HCT116 (cell line): ENCODE data around the gene CPED1. TPM values are rescaled to one million over a fixed set of nuclear protein-coding genes. Genes with fewer than 3 reads are reported as not detected.

Source experiments
- ATAC-seq: fragments of 200-7000 bp; cut with Tn5 transposase; 2 replicates; pipeline ENCODE4 v1.9.1; 2020; ENCODE audit warnings: mild to moderate bottlenecking, moderate library complexity
- BruUV-seq: library from RNA; stranded (reverse); fragments of 400-500 nt; replicated peaks from 2 replicates; lab custom pipeline; 2021; lab: Mats Ljungman, UMichigan
- CTCF ChIA-PET: fragments of 300-600 bp; sonication (Branson Sonifier 250); formaldehyde crosslinking; loops from one replicate; lab custom pipeline; 2021; ENCODE audit warnings: antibody characterized with exemption; lab: Charles Lee
- POLR2A ChIA-PET: fragments of 300-600, 350-600 bp; sonication (Branson Sonifier 250); formaldehyde crosslinking; loops from one replicate; lab custom pipeline; 2021; ENCODE audit warnings: antibody characterized with exemption; lab: Charles Lee
- RAD21 ChIA-PET, 2 experiments: fragments of 300-600 bp; sonication (Branson Sonifier 250); formaldehyde crosslinking; loops; one replicate each; lab custom pipeline; 2023; ENCODE audit warnings: low total read pairs in 2 of 2; ENCODE audit not compliant: uncharacterized antibody in 2 of 2, unreplicated experiment in 2 of 2, low non-redundant PET in 1 of 2; lab: Charles Lee
- DNase-seq: peaks from one replicate; pipeline ENCODE4 v3.0.0-alpha.2; 2010; ENCODE audit warnings: low read depth, low spot score
- H2AFZ ChIP-seq: fragments of 200-600 bp; shearing (Covaris generic), sonication (generic); 2 replicates; pipeline ENCODE4 v1.6.1; 2017; ENCODE audit warnings: low read depth, mixed run types, mixed read lengths, antibody characterized with exemption, low read length; ENCODE audit not compliant: poor library complexity, severe bottlenecking
- H3K27ac ChIP-seq: 2 replicates; pipeline ENCODE4 v1.5.1; 2012; ENCODE audit warnings: low read depth, low read length
- H3K27me3 ChIP-seq: fragments of 200-600 bp; sonication (generic); 2 replicates; pipeline ENCODE4 v1.6.1; 2016; ENCODE audit warnings: mixed run types, low read length, mixed read lengths; ENCODE audit not compliant: insufficient read depth
- H3K36me3 ChIP-seq, 2 experiments: fragments of 200-500 bp in 1 of 2; fragments of 200-600 bp in 1 of 2; sonication (Bioruptor generic) in 1 of 2; sonication (generic) in 1 of 2; 2 replicates each; pipeline versions ENCODE4 v1.5.1 to v1.6.1; 2014 to 2016; ENCODE audit warnings: low read length in 2 of 2, inconsistent platforms in 1 of 2, mixed read lengths in 1 of 2, mixed run types in 1 of 2; ENCODE audit not compliant: insufficient read depth in 2 of 2, control insufficient read depth in 1 of 2
- H3K4me1 ChIP-seq, 2 experiments: fragments of 200-600 bp in 1 of 2; sonication (generic) in 1 of 2; 2 replicates each; pipeline versions ENCODE4 v1.5.1 to v1.6.1; 2012 to 2017; ENCODE audit warnings: low read length in 2 of 2, inconsistent platforms in 1 of 2, mild to moderate bottlenecking in 1 of 2, mixed read lengths in 1 of 2, mixed run types in 1 of 2, moderate library complexity in 1 of 2; ENCODE audit not compliant: insufficient read depth in 2 of 2, control insufficient read depth in 1 of 2
- H3K4me2 ChIP-seq: fragments of 200-600 bp; sonication (generic); 2 replicates; pipeline ENCODE4 v1.6.1; 2017; ENCODE audit warnings: mixed run types, low read length, mixed read lengths
- H3K4me3 ChIP-seq, 2 experiments: fragments of 200-600 bp in 1 of 2; sonication (generic) in 1 of 2; replicated peaks in 1 of 2; 2 replicates each; pipeline ENCODE4 v1.5.1; 2011 to 2016; ENCODE audit warnings: low read length in 2 of 2, control low read depth in 1 of 2, low read depth in 1 of 2, mild to moderate bottlenecking in 1 of 2, mixed read lengths in 1 of 2, mixed run types in 1 of 2
- H3K79me2 ChIP-seq: fragments of 200-600 bp; sonication (generic); 2 replicates; pipeline ENCODE4 v1.6.1; 2017; ENCODE audit warnings: mild to moderate bottlenecking, mixed run types, low read length, moderate library complexity, mixed read lengths; ENCODE audit not compliant: insufficient read depth
- H3K9ac ChIP-seq: fragments of 200-600 bp; sonication (generic); 2 replicates; pipeline ENCODE4 v1.6.1; 2016; ENCODE audit warnings: low read length, mixed read lengths
- H3K9me2 ChIP-seq: fragments of 200-600 bp; sonication (generic), shearing (Covaris generic); 2 replicates; pipeline ENCODE4 v1.6.1; 2017; ENCODE audit warnings: mixed run types, mild to moderate bottlenecking, moderate library complexity; ENCODE audit not compliant: insufficient read depth
- H3K9me3 ChIP-seq, 2 experiments: fragments of 200-500 bp in 1 of 2; fragments of 200-600 bp in 1 of 2; sonication (Bioruptor generic) in 1 of 2; sonication (generic) in 1 of 2; 2 replicates each; pipeline ENCODE4 v1.6.1; 2014 to 2017; ENCODE audit warnings: low read length in 2 of 2, mixed read lengths in 2 of 2, inconsistent platforms in 1 of 2, low read depth in 1 of 2, mild to moderate bottlenecking in 1 of 2, mixed run types in 1 of 2, moderate library complexity in 1 of 2; ENCODE audit not compliant: control insufficient read depth in 1 of 2, insufficient read depth in 1 of 2
- H4K20me1 ChIP-seq: fragments of 200-600 bp; sonication (generic), shearing (Covaris generic); 2 replicates; pipeline ENCODE4 v1.6.1; 2017; ENCODE audit warnings: mixed run types, mild to moderate bottlenecking, moderate library complexity; ENCODE audit not compliant: insufficient read depth
- CEBPB ChIP-seq: IDR thresholded peaks from 2 replicates; pipeline ENCODE4 v1.6.1; 2012; ENCODE audit warnings: low read depth
- CTCF ChIP-seq, 3 experiments: fragments of 200-600 bp in 1 of 3; sonication (generic) in 1 of 3; IDR thresholded peaks in 2 of 3; conservative IDR thresholded peaks in 1 of 3; 2 replicates each; pipeline ENCODE4 v1.5.1; 2012 to 2017; ENCODE audit warnings: low read depth in 2 of 3, low read length in 2 of 3, antibody characterized with exemption in 1 of 3, borderline replicate concordance in 1 of 3, control low read depth in 1 of 3, mild to moderate bottlenecking in 1 of 3, mixed read lengths in 1 of 3, mixed run types in 1 of 3, moderate library complexity in 1 of 3; ENCODE audit not compliant: insufficient read depth in 1 of 3
- EGR1 ChIP-seq: IDR thresholded peaks from 2 replicates; pipeline ENCODE4 v1.6.1; 2012; ENCODE audit warnings: low read depth
- ELF1 ChIP-seq: IDR thresholded peaks from 2 replicates; pipeline ENCODE4 v1.6.1; 2012; ENCODE audit warnings: low read depth, borderline replicate concordance
- EZH2phosphoT487 ChIP-seq: fragments of 200-600 bp; IDR thresholded peaks from 2 replicates; pipeline ENCODE4 v1.6.1; 2018; ENCODE audit warnings: antibody characterized with exemption, borderline replicate concordance
- MAX ChIP-seq: IDR thresholded peaks from 2 replicates; pipeline ENCODE4 v1.6.1; 2012
- POLR2A ChIP-seq: IDR thresholded peaks from 2 replicates; pipeline ENCODE4 v1.7.0; 2011; ENCODE audit warnings: borderline replicate concordance; ENCODE audit not compliant: insufficient read depth, insufficient read length; ENCODE audit errors: extremely low read depth
- POLR2AphosphoS5 ChIP-seq: IDR thresholded peaks from 2 replicates; pipeline ENCODE4 v1.6.1; 2011; ENCODE audit warnings: mild to moderate bottlenecking, low read depth, low read length, moderate library complexity
- REST ChIP-seq: IDR thresholded peaks from 2 replicates; pipeline ENCODE4 v1.6.1; 2012; ENCODE audit warnings: low read depth
- SIN3A ChIP-seq: IDR thresholded peaks from 2 replicates; pipeline ENCODE4 v1.6.1; 2012; ENCODE audit warnings: low read depth
- SP1 ChIP-seq: IDR thresholded peaks from 2 replicates; pipeline ENCODE4 v1.6.1; 2012; ENCODE audit warnings: low read depth
- SRF ChIP-seq: IDR thresholded peaks from 2 replicates; pipeline ENCODE4 v1.6.1; 2012; ENCODE audit warnings: low read depth
- ZBTB33 ChIP-seq: IDR thresholded peaks from 2 replicates; pipeline ENCODE4 v1.6.1; 2011; ENCODE audit warnings: mild to moderate bottlenecking, low read length, moderate library complexity; ENCODE audit not compliant: insufficient replicate concordance; ENCODE audit errors: extremely low read depth
- ZFX ChIP-seq: fragments of 450-650 bp; IDR thresholded peaks from 2 replicates; pipeline ENCODE4 v1.6.1; 2017
- ZNF274 ChIP-seq: fragments of 200-500 bp; sonication (Bioruptor generic); IDR thresholded peaks from 2 replicates; pipeline ENCODE4 v1.6.1; 2014; ENCODE audit warnings: mild to moderate bottlenecking, low read depth, low read length, inconsistent platforms
- intact Hi-C: fragments of 100-400 bp; cut with micrococcal nuclease; formaldehyde crosslinking; loops from 2 replicates; pipeline ENCODE4 v1.10.0; 2022
- total RNA-seq: library from RNA; stranded (reverse); gene quantifications from one replicate; pipeline ENCODE4 v1.2.1, GENCODE V29; 2021; ENCODE audit not compliant: unreplicated experiment

CPED1 gene
- total RNA-seq, 1 experiment from 2014 or later: 1.2 TPM

GRCh38 chr7:120990468-120991118, 2.1 kb downstream of the CPED1 start:
- CTCF ChIA-PET: no interaction called here
- no peak for ATAC-seq

More at GRCh38 chr7:120990468-120991118, 2.1 kb downstream of the CPED1 start:
- Histone ChIP-seq H3K4me1 (peaks cover 0 to 15% of the 10 kb centered on the region in 2 experiments; a peak in 1 of 4 replicates), H3K4me2 (no peak overlapping the region), H4K20me1 (no peaks in the 10 kb centered on the region), H3K27ac (no peak overlapping the region), H3K9me3 (no peaks in the 10 kb centered on the region), H3K27me3 (no peaks in the 10 kb centered on the region), H3K4me3 (no peak overlapping the region), H3K9me2 (no peaks in the 10 kb centered on the region), H2AFZ (no peak overlapping the region), H3K36me3 (no peaks in the 10 kb centered on the region), H3K79me2 (no peaks in the 10 kb centered on the region), H3K9ac (no peak overlapping the region)
- intact Hi-C loops: no loop called here
- no TSS peak for BruUV-seq
- TF ChIP-seq POLR2AphosphoS5 (no peak), EZH2phosphoT487 (no peak), CEBPB (no peak), ZNF274 (no peak), MAX (no peak), EGR1 (no peak), ZFX (no peak), REST (no peak), SIN3A (no peak), ELF1 (no peak), SP1 (no peak), CTCF (IDR thresholded peaks at IDR 0.05 in 2 of 3, conservative IDR thresholded peaks at IDR 0.05 in 1 of 3; ENCODE audit: borderline replicate concordance in 1 of 3, insufficient read depth in 1 of 3, low read depth in 2 of 3, low read length in 2 of 3) (no peak), ZBTB33 (no peak), SRF (no peak), POLR2A (no peak)
- POLR2A ChIA-PET: no interaction called here
- no peak for DNase-seq
- RAD21 ChIA-PET: no interaction called here
